Heart left ventricle (tissue), 16 donors: Measurements from ENCODE around the gene ARMH3. TPM values are rescaled to one million over a fixed set of nuclear protein-coding genes. Genes with fewer than 3 reads are reported as not detected.

Experiments
- ATAC-seq, 4 donors: fragments of 200-7000 bp; cut with Tn5 transposase; one replicate each; pipeline ENCODE4 v1.9.1; 2020 to 2022; ENCODE audit warnings: moderate library complexity in 4 of 4, mild to moderate bottlenecking in 3 of 4, moderate number of reproducible peaks in 1 of 4
- DNase-seq, 5 donors: peaks; one replicate each; pipeline ENCODE4 v3.0.0-alpha.2; 2020
- H3K27ac ChIP-seq, 12 donors: fragments of 200-600 bp; sonication (generic) in 4 of 12; one replicate each; pipeline versions ENCODE4 v1.5.0 to v1.8.0; 2016 to 2022; ENCODE audit warnings: mild to moderate bottlenecking in 2 of 12
- H3K27me3 ChIP-seq, 9 donors: fragments of 200-600 bp; sonication (generic) in 2 of 9; one replicate each; pipeline versions ENCODE4 v1.5.1 to v1.8.0; 2016 to 2022; ENCODE audit warnings: mild to moderate bottlenecking in 3 of 9
- H3K36me3 ChIP-seq, 9 donors: fragments of 200-600 bp; sonication (generic) in 2 of 9; one replicate each; pipeline versions ENCODE4 v1.5.0 to v1.8.0; 2018 to 2022; ENCODE audit warnings: mild to moderate bottlenecking in 2 of 9
- H3K4me1 ChIP-seq, 12 donors: fragments of 200-600 bp; sonication (generic) in 4 of 12; one replicate each; pipeline versions ENCODE4 v1.5.0 to v1.8.0; 2016 to 2022; ENCODE audit warnings: mild to moderate bottlenecking in 3 of 12
- H3K4me3 ChIP-seq, 12 donors: fragments of 200-600 bp; sonication (generic) in 4 of 12; one replicate each; pipeline versions ENCODE4 v1.5.0 to v1.8.0; 2017 to 2022; ENCODE audit warnings: mild to moderate bottlenecking in 9 of 12, moderate library complexity in 4 of 12
- H3K9me3 ChIP-seq, 12 donors: fragments of 200-600 bp; sonication (generic) in 4 of 12; one replicate each; pipeline versions ENCODE4 v1.5.0 to v1.8.0; 2016 to 2022; ENCODE audit warnings: mild to moderate bottlenecking in 1 of 12
- CTCF ChIP-seq, 12 donors: fragments of 200-600 bp; sonication (generic) in 4 of 12; IDR thresholded peaks; one replicate each; pipeline versions ENCODE4 v1.5.0 to v1.8.0; 2018 to 2022; ENCODE audit warnings: antibody characterized with exemption in 12 of 12, mild to moderate bottlenecking in 5 of 12
- POLR2A ChIP-seq, 2 donors: fragments of 450-650 bp; IDR thresholded peaks; one replicate each; pipeline ENCODE4 v1.6.1; 2017; ENCODE audit warnings: antibody characterized with exemption in 2 of 2, mild to moderate bottlenecking in 2 of 2, moderate library complexity in 2 of 2
- WGBS, 4 donors: extraction: QIAGEN DNeasy Blood & Tissue Kit in 2 of 4; methylation state at CpG; one replicate each; pipeline versions ENCODE4 v1.1.5 to v1.1.7; 2013 to 2018; 5-methylcytosine and 5-hydroxymethylcytosine counted together
- intact Hi-C, 10 donors: fragments of 100-400 bp; cut with DNase I; formaldehyde crosslinking; loops; one replicate each; pipeline versions ENCODE4 v1.11.1 to v1.14.2; 2022
- polyA plus RNA-seq, 2 donors: library from polyadenylated mRNA; stranded (reverse); fragments of 200-250 nt; gene quantifications; one replicate each; pipeline ENCODE4 v1.2.3, GENCODE V29; 2013
- total RNA-seq, 9 donors: library from RNA; depleted of rRNA in 2 of 9; stranded (reverse); fragments of >200 nt in 2 of 9; fragmentation: NEBNext Ultra II Directional in 3 of 9; extraction: Animal tissue kit (Norgen Biotek cat#: 25700) in 3 of 9; gene quantifications; one replicate each; pipeline versions ENCODE4 v1.1.0 to v1.2.4, GENCODE V29; 2016 to 2023
- donor health status: ischemic (EF 13 %, LVEDD 7.1; RV severe dilation, severe dysfunction).
- donor health status: healthy with polysubstance abuse.
- donor health status: DM: no; HTN: yes; CAD: no.
- donor health status: DM: no; HTN: no; CAD: no.
- donor health status: ischemic (EF 25% LVEDD 6.9; RV normal size, moderate dysfunction).
- donor health status: ischemic (EF 25% LVEDD 5.7; RV mildly dilated, moderate dysfunction).
- donor health status: healthy.
- donor health status: DM: yes; HTN: yes; CAD: no.
- donor health status: ischemic (EF 35%, LVEDD 5.7; RV mildly dilated, moderate dysfunction).
- donor health status: nonischemic (EF 11% LVEDD 7.7; RV severe dilation, severe dysfunction).
- donor health status: DM: yes; HTN: yes; CAD: no.
- donor health status: PGD.
- donor health status: ischemic (EF 29% LVEDD 5.4; RV normal size, mild dysfunction).
- donor health status: nonischemic (EF 23%, LVEDD 6.1; RV moderate dilation, normal function).

ARMH3 gene
- total and polyA plus RNA-seq, 11 donors = 28.5 to 84.2 (median 43.9) TPM

DNA sequence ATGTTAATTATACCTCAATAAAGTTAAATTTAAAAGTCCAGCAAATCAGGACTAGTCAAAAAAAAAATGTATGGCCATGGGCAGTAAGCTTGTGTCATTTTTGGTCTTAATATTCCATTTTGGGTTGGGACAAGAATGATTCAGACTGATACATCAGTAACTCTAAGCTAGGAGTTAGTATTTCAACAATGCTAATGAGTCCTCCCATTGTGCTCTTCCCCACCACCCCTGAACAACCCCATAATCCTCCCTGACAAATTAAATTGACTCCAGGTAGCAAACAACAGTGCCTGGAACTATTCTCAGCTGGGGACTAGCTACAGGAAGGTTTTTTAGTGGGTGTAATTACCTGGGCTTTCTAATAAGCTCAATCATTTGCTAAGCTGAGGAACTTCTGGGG is 181.7 kb downstream of the ARMH3 start:
- Histone ChIP-seq H3K4me3 (no peak overlapping the region), H3K9me3 (no peaks in the 10 kb centered on the region), H3K27ac (no peak overlapping the region), H3K36me3 (peaks cover 0 to 29% (median 12%) of the 10 kb centered on the region in 9 donors), H3K4me1 (peaks cover 0 to 5% (median under 1%) of the 10 kb centered on the region in 12 donors), H3K27me3 (no peaks in the 10 kb centered on the region)
- intact Hi-C loops = no loop called here
- no peak for TF ChIP-seq CTCF (IDR thresholded peaks at IDR 0.05)
- no peak for TF ChIP-seq POLR2A (IDR thresholded peaks at IDR 0.05)
- DNase-seq (no peak), ATAC-seq (no peak)

DNA sequence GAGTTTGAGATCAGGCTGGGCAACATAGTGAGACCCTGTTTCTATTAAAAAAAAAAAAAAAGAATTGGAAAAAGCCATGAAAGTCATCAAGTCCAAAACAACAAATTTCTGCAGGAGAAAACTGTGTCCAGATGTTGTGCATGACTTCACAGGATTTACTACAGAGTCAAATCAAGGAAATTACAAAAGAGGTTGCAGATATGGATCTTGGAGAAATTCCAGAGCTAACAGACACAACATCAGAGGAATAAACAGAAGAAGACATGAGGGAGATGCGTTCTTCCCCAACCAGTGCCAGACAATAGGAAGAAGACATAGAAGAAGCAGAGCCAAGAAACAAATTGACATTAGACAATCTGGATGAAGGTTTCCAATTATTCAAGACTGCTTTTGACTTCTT is 188.0 kb downstream of the ARMH3 start:
- H3K36me3 ChIP-seq = peaks cover 0 to 18% (median 2%) of the 10 kb centered on the region in 9 donors

GRCh38 chr10:101859530-101859929 is 196.4 kb downstream of the ARMH3 start:
- Histone ChIP-seq H3K27me3 (no peaks in the 10 kb centered on the region), H3K27ac (peak overlapping the region in 10 of 12 donors; percentile 8 to 64 (median 38)), H3K4me1 (peaks cover 0 to 48% (median 27%) of the 10 kb centered on the region in 12 donors), H3K9me3 (peaks cover 0 to 15% (median 4%) of the 10 kb centered on the region in 12 donors), H3K4me3 (no peak overlapping the region), H3K36me3 (peaks cover 0 to 18% (median 5%) of the 10 kb centered on the region in 9 donors)
- no peak for TF ChIP-seq CTCF (IDR thresholded peaks at IDR 0.05)
- TF ChIP-seq POLR2A (IDR thresholded peaks at IDR 0.05) = no peak
- 62 to 71% (median 70%) methylated on average over 2 of the region's 2 CpGs for WGBS, 4 donors
- DNase-seq (no peak), ATAC-seq (peak in 3 of 4 donors; percentile 64 to 81 (median 77))
- intact Hi-C loops = no loop called here

More for the DNA sequence above, 188.0 kb downstream of the ARMH3 start:
- WGBS, 4 donors = 44 to 60% (median 55%) methylated on average over 1 of the region's 1 CpG
- DNase-seq = no peak
- intact Hi-C loops = no loop called here
- Histone ChIP-seq H3K27me3 (no peaks in the 10 kb centered on the region), H3K4me1 (peaks cover 0 to 4% (median 0%) of the 10 kb centered on the region in 12 donors), H3K27ac (no peak overlapping the region), H3K9me3 (peaks cover 0 to 9% (median 0%) of the 10 kb centered on the region in 12 donors), H3K4me3 (no peak overlapping the region)
- TF ChIP-seq POLR2A (IDR thresholded peaks at IDR 0.05) (no peak), CTCF (IDR thresholded peaks at IDR 0.05) (no peak)
- no peak for ATAC-seq

DNA sequence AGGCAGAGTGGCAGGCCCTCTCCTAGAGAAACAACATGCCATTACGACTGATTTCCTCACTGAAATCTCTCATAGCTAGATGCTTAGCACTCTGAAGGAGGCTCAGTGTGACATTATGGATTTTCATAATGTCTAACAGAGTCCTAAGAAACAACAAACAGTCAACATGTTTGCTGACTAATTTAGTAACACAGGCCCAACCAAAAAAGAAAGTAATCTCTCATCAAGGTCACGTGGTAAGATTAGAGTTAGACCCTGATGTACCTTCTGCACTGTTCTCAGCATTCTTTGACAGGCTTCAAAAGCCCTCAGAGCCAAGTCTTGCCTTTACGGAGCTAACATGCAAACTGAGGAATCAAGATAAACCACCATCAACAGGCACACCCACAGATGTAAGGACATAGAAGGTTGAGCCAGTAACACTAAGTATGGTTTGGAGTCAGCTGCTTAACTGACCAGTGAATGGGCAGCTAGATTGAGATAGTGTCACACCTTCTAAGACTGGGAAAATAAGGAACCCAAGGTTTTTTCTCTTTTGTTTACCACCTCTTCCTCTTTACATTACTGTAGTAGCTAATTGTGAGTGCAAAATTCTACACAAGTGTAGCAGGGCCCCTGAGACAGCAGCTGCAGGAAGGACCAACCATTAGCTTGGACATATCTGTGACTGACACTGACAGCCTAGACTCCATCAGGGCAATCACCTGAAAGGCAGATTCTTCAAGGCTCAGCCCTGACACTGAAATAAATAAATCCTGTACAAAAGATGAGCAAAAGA is 197.1 kb downstream of the ARMH3 start:
- peaks cover 0 to 15% (median 4%) of the 10 kb centered on the region in 12 donors for H3K9me3 ChIP-seq
- no peak for DNase-seq
- TF ChIP-seq CTCF (IDR thresholded peaks at IDR 0.05) (no peak), POLR2A (IDR thresholded peaks at IDR 0.05) (no peak)
- 44 to 57% (median 53%) methylated on average over 3 of the region's 3 CpGs for WGBS, 4 donors
- H3K27ac ChIP-seq = peak overlapping the region; percentile 8 to 64 (median 36)
- peak in 3 of 4 donors; percentile 33 to 76 (median 35) for ATAC-seq
- no peak overlapping the region for H3K4me3 ChIP-seq
- H3K27me3 ChIP-seq = no peaks in the 10 kb centered on the region
- peaks cover 0 to 51% (median 27%) of the 10 kb centered on the region in 12 donors for H3K4me1 ChIP-seq
- peaks cover 0 to 18% (median 5%) of the 10 kb centered on the region in 9 donors for H3K36me3 ChIP-seq
- intact Hi-C loops = no loop called here
